HepG2 (cell line): ENCODE data around the gene CLEC20A. TPM values are rescaled to one million over a fixed set of nuclear protein-coding genes. Genes with fewer than 3 reads are reported as not detected.

Source experiments
- ATAC-seq: fragments of 200-7000 bp; cut with Tn5 transposase; 3 replicates; pipeline ENCODE4 v1.9.1; 2020; ENCODE audit warnings: mild to moderate bottlenecking, moderate library complexity
- BruUV-seq: library from RNA; stranded (reverse); fragments of 400-500 nt; replicated peaks from 2 replicates; lab custom pipeline; 2021; lab: Mats Ljungman, UMichigan
- CTCF ChIA-PET: fragments of 300-600 bp; formaldehyde crosslinking; extraction: SDS; loops from one replicate; lab custom pipeline; 2021; ENCODE audit warnings: low total read pairs, inconsistent platforms, low intra/inter-chr PET ratio; lab: Yijun Ruan, JAX
- POLR2A ChIA-PET: fragments of 350-600 bp; sonication (Branson Sonifier 250); formaldehyde crosslinking; loops from one replicate; lab custom pipeline; 2020; ENCODE audit warnings: antibody characterized with exemption, inconsistent platforms; lab: Yijun Ruan, JAX
- DNase-seq: peaks from one replicate; pipeline ENCODE4 v3.0.0-alpha.2; 2015; ENCODE audit warnings: low spot score
- FAIRE-seq: peaks from 3 replicates; lab custom pipeline; 2011; peaks lifted over from hg19 to GRCh38; lab: Jason Lieb, UNC
- H2AFZ ChIP-seq: one replicate; pipeline ENCODE4 v1.6.1; 2011; ENCODE audit warnings: low read length, inconsistent platforms
- H3K27ac ChIP-seq: fragments of 300-600 bp; 3 replicates; pipeline ENCODE4 v1.8.0; 2011; ENCODE audit warnings: mixed run types, mild to moderate bottlenecking, mixed read lengths, low read length, inconsistent platforms; ENCODE audit not compliant: insufficient read depth; ENCODE audit errors: extremely low read length
- H3K27me3 ChIP-seq, 2 experiments: fragments of 200-600 bp in 1 of 2; 2 replicates in 1 of 2; 3 replicates in 1 of 2; pipeline versions ENCODE4 v1.6.0 to v1.8.0; 2011; ENCODE audit warnings: low read length in 2 of 2, mild to moderate bottlenecking in 2 of 2, moderate library complexity in 2 of 2, inconsistent platforms in 1 of 2; ENCODE audit not compliant: insufficient read depth in 2 of 2, control insufficient read depth in 1 of 2
- H3K36me3 ChIP-seq, 2 experiments: fragments of 200-600 bp in 1 of 2; replicated peaks in 1 of 2; 2 replicates in 1 of 2; 3 replicates in 1 of 2; pipeline versions ENCODE4 v1.5.1 to v1.8.0; 2011; ENCODE audit warnings: low read length in 2 of 2, inconsistent platforms in 1 of 2; ENCODE audit not compliant: insufficient read depth in 2 of 2, control insufficient read depth in 1 of 2
- H3K4me1 ChIP-seq: 2 replicates; pipeline ENCODE4 v1.5.1; 2012; ENCODE audit warnings: low read length, inconsistent platforms; ENCODE audit not compliant: insufficient read depth
- H3K4me2 ChIP-seq: 2 replicates; pipeline ENCODE4 v1.6.0; 2011; ENCODE audit warnings: low read depth, low read length, inconsistent platforms
- H3K4me3 ChIP-seq, 3 experiments: fragments of 200-600 bp in 1 of 3; sonication (generic), shearing (Covaris generic) in 1 of 3; replicated peaks in 1 of 3; 2 replicates each; pipeline ENCODE4 v1.5.1; 2011 to 2016; ENCODE audit warnings: low read length in 3 of 3, inconsistent platforms in 2 of 3, low read depth in 2 of 3, mild to moderate bottlenecking in 2 of 3, control low read depth in 1 of 3, mixed read lengths in 1 of 3; ENCODE audit not compliant: insufficient read depth in 1 of 3
- H3K79me2 ChIP-seq: one replicate; pipeline ENCODE4 v1.6.1; 2011; ENCODE audit warnings: low read length, inconsistent platforms; ENCODE audit not compliant: insufficient read depth
- H3K9ac ChIP-seq: 2 replicates; pipeline ENCODE4 v1.6.0; 2011; ENCODE audit warnings: mild to moderate bottlenecking, low read depth, low read length, inconsistent platforms; ENCODE audit not compliant: insufficient read depth
- H3K9me3 ChIP-seq: 2 replicates; pipeline ENCODE4 v1.5.1; 2012; ENCODE audit warnings: mild to moderate bottlenecking, low read length
- H4K20me1 ChIP-seq: 2 replicates; pipeline ENCODE4 v1.6.0; 2011; ENCODE audit warnings: inconsistent platforms, mild to moderate bottlenecking, low read length, moderate library complexity; ENCODE audit not compliant: insufficient read depth
- MTERF4 ChIP-seq: sonication (generic); formaldehyde crosslinking; IDR thresholded peaks from 2 replicates; pipeline ENCODE4 v1.8.0; 2023; ENCODE audit warnings: mild to moderate bottlenecking, missing genetic modification reagents
- POGZ ChIP-seq: sonication (generic); formaldehyde crosslinking; IDR thresholded peaks from 2 replicates; pipeline ENCODE4 v1.4.0; 2020; ENCODE audit warnings: mild to moderate bottlenecking, missing genetic modification reagents
- SALL1 ChIP-seq: sonication (generic); formaldehyde crosslinking; IDR thresholded peaks from 2 replicates; pipeline ENCODE4 v1.8.0; 2022; ENCODE audit warnings: mild to moderate bottlenecking, missing genetic modification reagents
- ZNF354B ChIP-seq: sonication (generic); formaldehyde crosslinking; IDR thresholded peaks from 2 replicates; pipeline ENCODE4 v1.8.0; 2022; ENCODE audit warnings: mild to moderate bottlenecking, missing genetic modification reagents
- ZNF574 ChIP-seq: sonication (generic); formaldehyde crosslinking; IDR thresholded peaks from 2 replicates; pipeline ENCODE4 v1.4.0; 2020; ENCODE audit warnings: missing genetic modification reagents
- ZNF670 ChIP-seq: sonication (generic); formaldehyde crosslinking; IDR thresholded peaks from 2 replicates; pipeline ENCODE4 v1.8.0; 2022; ENCODE audit warnings: mild to moderate bottlenecking, missing genetic modification reagents, borderline replicate concordance
- WGBS: methylation state at CpG from one replicate; pipeline ENCODE4 v1.1.6; 2017; ENCODE audit warnings: low lambda C conversion rate; 5-methylcytosine and 5-hydroxymethylcytosine counted together
- in situ Hi-C: cut with HindIII; loops from 2 replicates; pipeline ENCODE4 v1.10.0; 2017; ENCODE audit warnings: low pct_unique_long_range_greater_than_20kb; ENCODE audit not compliant: extremely low pct_ligation_motif_present
- intact Hi-C: fragments of 100-400 bp; cut with micrococcal nuclease; formaldehyde crosslinking; loops from one replicate; pipeline ENCODE4 v1.10.0; 2022; ENCODE audit not compliant: unreplicated experiment
- polyA plus RNA-seq, 8 experiments: library from polyadenylated mRNA; depleted of rRNA in 3 of 8; stranded (reverse) in 7 of 8; unstranded in 1 of 8; fragments of >200 nt; fragmentation: Illumina TruSeq in 4 of 8; extraction: Trizol in 4 of 8; gene quantifications; 2 replicates each; pipeline versions ENCODE4 v1.2.1 to v1.2.3, GENCODE V29; 2011 to 2016; ENCODE audit warnings: low read depth in 4 of 8, missing spikeins in 1 of 8, mixed read lengths in 1 of 8; ENCODE audit not compliant: insufficient read depth in 1 of 8
- total RNA-seq, 5 experiments: library from RNA; depleted of rRNA; stranded (reverse); fragments of >200 nt; fragmentation: Illumina TruSeq; extraction: Trizol; gene quantifications; 2 replicates each; pipeline ENCODE4 v1.2.3, GENCODE V29; 2016; ENCODE audit warnings: low read depth in 1 of 5
- TF ChIP-seq, protein P1 (sequence below): sonication (generic); formaldehyde crosslinking; IDR thresholded peaks from 2 replicates; pipeline ENCODE4 v1.8.1; 2023; ENCODE audit warnings: mild to moderate bottlenecking, missing genetic modification reagents
- TF ChIP-seq, protein P2 (sequence below): sonication (generic); formaldehyde crosslinking; IDR thresholded peaks from 2 replicates; pipeline ENCODE4 v1.9.0; 2021; ENCODE audit warnings: mild to moderate bottlenecking, missing genetic modification reagents

CLEC20A gene
- total and polyA plus RNA-seq, 2 of the 13 experiments (the other 11 are each of a cell fraction or from before 2014, with no cell fraction given), result not detected

GRCh38 chr1:178531887-178532286, 35.1 kb upstream of the CLEC20A start:
- peak overlapping the region; percentile 93 for H3K4me2 ChIP-seq
- no peaks in the 10 kb centered on the region for H3K9me3 ChIP-seq
- H3K27me3 ChIP-seq, result peaks cover 0 to 10% of the 10 kb centered on the region in 2 experiments; a peak in 1 of 5 replicates
- BruUV-seq, result no TSS peak
- H4K20me1 ChIP-seq, result no peaks in the 10 kb centered on the region
- DNase-seq (no peak), FAIRE-seq (no peak), ATAC-seq (peak; percentile 32)
- peak overlapping the region; percentile 26 for H3K9ac ChIP-seq
- peak overlapping the region; percentile 59 for H2AFZ ChIP-seq
- in situ Hi-C loops (loop anchor here (5.0 kb wide), 3 partner anchors 220 to 470 kb away; no protein-coding TSS in a partner anchor), intact Hi-C loops (loop anchor here (1.0 to 10.0 kb wide), 3 partner anchors 221 to 470 kb away; no protein-coding TSS in a partner anchor)
- TF ChIP-seq ZNF670 (no peak), ZNF574 (CRISPR knock-in tag) (0 out of 2 replicates have a peak, but pooled peaks have one; percentile 4), ZNF354B (CRISPR knock-in tag) (no peak), SALL1 (CRISPR knock-in tag) (0 out of 2 replicates have a peak, but pooled peaks have one; percentile 5), POGZ (CRISPR knock-in tag) (0 out of 2 replicates have a peak, but pooled peaks have one; percentile 16), MTERF4 (CRISPR knock-in tag) (0 out of 2 replicates have a peak, but pooled peaks have one; percentile 56)
- TF ChIP-seq, protein P1, sequence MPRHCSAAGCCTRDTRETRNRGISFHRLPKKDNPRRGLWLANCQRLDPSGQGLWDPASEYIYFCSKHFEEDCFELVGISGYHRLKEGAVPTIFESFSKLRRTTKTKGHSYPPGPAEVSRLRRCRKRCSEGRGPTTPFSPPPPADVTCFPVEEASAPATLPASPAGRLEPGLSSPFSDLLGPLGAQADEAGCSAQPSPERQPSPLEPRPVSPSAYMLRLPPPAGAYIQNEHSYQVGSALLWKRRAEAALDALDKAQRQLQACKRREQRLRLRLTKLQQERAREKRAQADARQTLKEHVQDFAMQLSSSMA, result 0 out of 2 replicates have a peak, but pooled peaks have one; percentile 13
- TF ChIP-seq, protein P2, sequence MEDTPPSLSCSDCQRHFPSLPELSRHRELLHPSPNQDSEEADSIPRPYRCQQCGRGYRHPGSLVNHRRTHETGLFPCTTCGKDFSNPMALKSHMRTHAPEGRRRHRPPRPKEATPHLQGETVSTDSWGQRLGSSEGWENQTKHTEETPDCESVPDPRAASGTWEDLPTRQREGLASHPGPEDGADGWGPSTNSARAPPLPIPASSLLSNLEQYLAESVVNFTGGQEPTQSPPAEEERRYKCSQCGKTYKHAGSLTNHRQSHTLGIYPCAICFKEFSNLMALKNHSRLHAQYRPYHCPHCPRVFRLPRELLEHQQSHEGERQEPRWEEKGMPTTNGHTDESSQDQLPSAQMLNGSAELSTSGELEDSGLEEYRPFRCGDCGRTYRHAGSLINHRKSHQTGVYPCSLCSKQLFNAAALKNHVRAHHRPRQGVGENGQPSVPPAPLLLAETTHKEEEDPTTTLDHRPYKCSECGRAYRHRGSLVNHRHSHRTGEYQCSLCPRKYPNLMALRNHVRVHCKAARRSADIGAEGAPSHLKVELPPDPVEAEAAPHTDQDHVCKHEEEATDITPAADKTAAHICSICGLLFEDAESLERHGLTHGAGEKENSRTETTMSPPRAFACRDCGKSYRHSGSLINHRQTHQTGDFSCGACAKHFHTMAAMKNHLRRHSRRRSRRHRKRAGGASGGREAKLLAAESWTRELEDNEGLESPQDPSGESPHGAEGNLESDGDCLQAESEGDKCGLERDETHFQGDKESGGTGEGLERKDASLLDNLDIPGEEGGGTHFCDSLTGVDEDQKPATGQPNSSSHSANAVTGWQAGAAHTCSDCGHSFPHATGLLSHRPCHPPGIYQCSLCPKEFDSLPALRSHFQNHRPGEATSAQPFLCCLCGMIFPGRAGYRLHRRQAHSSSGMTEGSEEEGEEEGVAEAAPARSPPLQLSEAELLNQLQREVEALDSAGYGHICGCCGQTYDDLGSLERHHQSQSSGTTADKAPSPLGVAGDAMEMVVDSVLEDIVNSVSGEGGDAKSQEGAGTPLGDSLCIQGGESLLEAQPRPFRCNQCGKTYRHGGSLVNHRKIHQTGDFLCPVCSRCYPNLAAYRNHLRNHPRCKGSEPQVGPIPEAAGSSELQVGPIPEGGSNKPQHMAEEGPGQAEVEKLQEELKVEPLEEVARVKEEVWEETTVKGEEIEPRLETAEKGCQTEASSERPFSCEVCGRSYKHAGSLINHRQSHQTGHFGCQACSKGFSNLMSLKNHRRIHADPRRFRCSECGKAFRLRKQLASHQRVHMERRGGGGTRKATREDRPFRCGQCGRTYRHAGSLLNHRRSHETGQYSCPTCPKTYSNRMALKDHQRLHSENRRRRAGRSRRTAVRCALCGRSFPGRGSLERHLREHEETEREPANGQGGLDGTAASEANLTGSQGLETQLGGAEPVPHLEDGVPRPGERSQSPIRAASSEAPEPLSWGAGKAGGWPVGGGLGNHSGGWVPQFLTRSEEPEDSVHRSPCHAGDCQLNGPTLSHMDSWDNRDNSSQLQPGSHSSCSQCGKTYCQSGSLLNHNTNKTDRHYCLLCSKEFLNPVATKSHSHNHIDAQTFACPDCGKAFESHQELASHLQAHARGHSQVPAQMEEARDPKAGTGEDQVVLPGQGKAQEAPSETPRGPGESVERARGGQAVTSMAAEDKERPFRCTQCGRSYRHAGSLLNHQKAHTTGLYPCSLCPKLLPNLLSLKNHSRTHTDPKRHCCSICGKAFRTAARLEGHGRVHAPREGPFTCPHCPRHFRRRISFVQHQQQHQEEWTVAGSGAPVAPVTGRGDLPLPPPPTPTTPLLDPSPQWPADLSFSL (CRISPR knock-in tag), result peak; percentile 43; the same call in 1 of the 2 replicates
- H3K36me3 ChIP-seq, result no peaks in the 10 kb centered on the region
- H3K4me1 ChIP-seq, result peaks cover 52% of the 10 kb centered on the region
- H3K4me3 ChIP-seq, result peak overlapping the region; percentile 32 to 65 (median 44)
- no peak overlapping the region for H3K27ac ChIP-seq
- ChIA-PET POLR2A (interaction anchor here (1.0 kb wide), 1 partner anchor 10 kb away, joined by 8 read pairs; no protein-coding TSS in a partner anchor), CTCF (interaction anchor here (1.5 to 3.4 kb wide), 4 partner anchors 10 to 471 kb away, joined by 8 to 15 read pairs (median 10); no protein-coding TSS in a partner anchor)
- 28% methylated on average over 9 of the region's 10 CpGs for WGBS
- H3K79me2 ChIP-seq, result no peaks in the 10 kb centered on the region
